LNCAP (cell line): ENCODE measurements around the gene TCEA2.

Experiments
- CTCF ChIP-seq: fragments of 450-650 bp; IDR thresholded peaks from 2 replicates; pipeline ENCODE4 v1.5.1; 2017; ENCODE audit warnings: mild to moderate bottlenecking

The TCEA2 gene

GRCh38 chr20:64048402-64049044, 14.5 kb upstream of the TCEA2 start:
- TF ChIP-seq CTCF: no peak

- TF ChIP-seq CTCF: no peak
Measured at GRCh38 chr20:64049060-64049877, 13.7 kb upstream of the TCEA2 start, which contains the start of gene SOX18. TSS of gene SOX18 (minus strand) at chr20:64049639. CDS start at chr20:64049516, 123 bp downstream.

GRCh38 chr20:64049878-64050260, 13.1 kb upstream of the TCEA2 start:
- TF ChIP-seq CTCF: no peak

- TF ChIP-seq CTCF: no peak
Measured at GRCh38 chr20:64050261-64051032, 12.6 kb upstream of the TCEA2 start.

- TF ChIP-seq CTCF: no peak
Measured at GRCh38 chr20:64051033-64051452, 12.0 kb upstream of the TCEA2 start.

GRCh38 chr20:64051561-64052325, 11.3 kb upstream of the TCEA2 start:
- TF ChIP-seq CTCF: no peak

- TF ChIP-seq CTCF: no peak
Measured at GRCh38 chr20:64052326-64052722, 10.7 kb upstream of the TCEA2 start.
